GM12873 (cell line): ENCODE measurements around the gene NEU3.

Experiments used
- TF ChIP-seq, protein P1 (sequence below): IDR thresholded peaks from 2 replicates; pipeline ENCODE4 v1.5.1; 2012; ENCODE audit warnings: low read depth, mild to moderate bottlenecking, moderate library complexity, low read length, control low read depth; ENCODE audit not compliant: insufficient read depth; ENCODE audit errors: missing control alignments

Gene NEU3

DNA sequence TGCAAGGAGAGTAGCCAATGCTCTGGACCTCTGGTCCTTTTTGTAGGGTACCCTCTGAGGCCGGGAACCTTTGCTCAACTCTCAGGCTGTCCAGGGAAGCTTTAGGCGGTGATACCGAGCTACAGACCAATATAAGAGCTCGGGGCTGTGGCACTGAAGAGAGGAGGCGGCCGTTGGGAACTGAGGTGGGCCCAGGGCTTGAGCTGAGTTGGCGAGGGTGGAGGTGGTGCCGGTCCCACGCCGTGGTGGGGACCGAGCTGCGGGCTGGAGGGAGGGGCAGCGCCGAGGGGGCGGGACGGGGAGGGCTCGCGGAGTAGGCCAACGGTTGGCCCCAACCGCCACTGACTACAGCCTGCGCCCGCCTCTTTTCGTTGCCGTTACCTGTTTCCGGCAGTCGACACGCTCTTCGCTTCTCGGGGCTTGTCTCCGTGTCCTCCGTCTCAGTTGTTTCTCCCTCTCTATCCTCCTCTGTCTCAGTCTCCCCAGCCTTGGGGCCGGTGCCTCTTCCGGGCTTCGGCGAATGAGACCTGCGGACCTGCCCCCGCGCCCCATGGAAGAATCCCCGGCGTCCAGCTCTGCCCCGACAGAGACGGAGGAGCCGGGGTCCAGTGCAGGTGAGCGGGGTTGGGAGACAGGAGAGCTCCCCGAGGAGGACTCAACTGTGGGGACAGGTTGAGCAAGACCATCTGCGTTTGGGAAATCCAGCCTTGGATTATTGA lies at the start of gene NEU3:
Gene NEU3 (plus strand): TSS at position 393 of the 719 bp plus-strand sequence. CDS start 128 bp downstream, at position 521.
- TF ChIP-seq, protein P1, sequence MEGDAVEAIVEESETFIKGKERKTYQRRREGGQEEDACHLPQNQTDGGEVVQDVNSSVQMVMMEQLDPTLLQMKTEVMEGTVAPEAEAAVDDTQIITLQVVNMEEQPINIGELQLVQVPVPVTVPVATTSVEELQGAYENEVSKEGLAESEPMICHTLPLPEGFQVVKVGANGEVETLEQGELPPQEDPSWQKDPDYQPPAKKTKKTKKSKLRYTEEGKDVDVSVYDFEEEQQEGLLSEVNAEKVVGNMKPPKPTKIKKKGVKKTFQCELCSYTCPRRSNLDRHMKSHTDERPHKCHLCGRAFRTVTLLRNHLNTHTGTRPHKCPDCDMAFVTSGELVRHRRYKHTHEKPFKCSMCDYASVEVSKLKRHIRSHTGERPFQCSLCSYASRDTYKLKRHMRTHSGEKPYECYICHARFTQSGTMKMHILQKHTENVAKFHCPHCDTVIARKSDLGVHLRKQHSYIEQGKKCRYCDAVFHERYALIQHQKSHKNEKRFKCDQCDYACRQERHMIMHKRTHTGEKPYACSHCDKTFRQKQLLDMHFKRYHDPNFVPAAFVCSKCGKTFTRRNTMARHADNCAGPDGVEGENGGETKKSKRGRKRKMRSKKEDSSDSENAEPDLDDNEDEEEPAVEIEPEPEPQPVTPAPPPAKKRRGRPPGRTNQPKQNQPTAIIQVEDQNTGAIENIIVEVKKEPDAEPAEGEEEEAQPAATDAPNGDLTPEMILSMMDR: no peak

DNA sequence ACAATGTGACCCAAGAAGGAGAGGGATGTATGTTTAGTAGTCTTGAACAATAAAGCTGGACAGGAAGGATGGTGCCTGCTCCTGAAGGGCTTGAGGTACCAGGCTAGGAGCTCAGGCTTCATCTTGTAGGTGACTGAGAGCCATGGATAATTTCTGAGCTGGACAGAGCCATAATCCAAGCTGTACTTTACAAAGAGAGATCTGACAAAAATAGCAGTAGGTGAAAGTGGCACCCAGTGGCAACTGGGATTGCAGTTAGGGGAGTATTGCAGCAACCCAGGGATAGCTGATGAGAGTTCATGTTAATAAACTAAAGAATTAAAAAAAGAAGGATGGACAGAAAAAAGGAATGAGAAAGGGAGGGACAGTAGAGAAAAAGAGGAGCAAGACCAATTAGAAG lies 47.2 kb upstream of the NEU3 start:
- TF ChIP-seq, protein P1: no peak

DNA sequence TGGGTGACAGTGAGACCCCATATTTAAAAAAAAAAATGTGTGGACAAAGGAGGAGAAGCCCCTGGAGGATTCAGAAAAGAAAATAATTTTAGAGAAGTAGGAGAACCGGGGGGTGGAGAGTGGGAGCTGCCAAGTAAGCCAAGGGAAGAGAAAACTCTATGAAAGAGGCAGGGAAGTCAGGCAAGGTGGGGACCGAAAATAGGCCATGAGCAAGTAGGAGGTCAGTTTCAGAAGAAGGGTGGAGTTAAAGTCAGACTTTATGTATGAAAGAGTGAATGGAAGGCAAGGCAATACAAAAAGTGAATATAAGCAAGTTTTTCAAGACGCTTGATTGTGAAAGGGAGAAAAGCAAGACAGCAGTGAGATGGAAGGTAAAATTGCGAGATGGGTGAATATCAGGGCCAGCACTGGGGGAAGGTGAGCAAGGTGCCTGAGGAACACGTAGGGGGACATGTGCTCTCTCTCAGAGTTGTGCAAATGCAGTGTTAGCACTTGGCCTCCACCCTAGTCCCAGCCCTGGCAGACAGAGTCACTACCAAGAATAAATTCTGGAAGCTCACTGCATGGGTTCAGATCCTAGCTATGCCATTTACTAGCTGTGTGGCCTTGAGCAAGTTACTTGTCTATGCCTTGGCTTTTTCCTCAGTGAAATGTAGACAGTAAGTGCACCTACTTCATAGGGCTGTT lies 46.5 kb upstream of the NEU3 start:
- TF ChIP-seq, protein P1: no peak

- TF ChIP-seq, protein P1: no peak
Observed at GRCh38 chr11:74948546-74948897, 40.2 kb upstream of the NEU3 start.

- TF ChIP-seq, protein P1: no peak
Observed at GRCh38 chr11:74948898-74949752, 39.6 kb upstream of the NEU3 start, which contains the start of the genes SPCS2 and XRRA1. SPCS2 (plus strand) TSS chr11:74949266; CDS start chr11:74949286, 20 bp downstream. XRRA1 (minus strand) TSS chr11:74949091; CDS start chr11:74940878, 8,213 bp downstream.

- TF ChIP-seq, protein P1: no peak
Observed at GRCh38 chr11:74949753-74950137, 39.0 kb upstream of the NEU3 start.
